ENCODE measurements around the gene TACC2.

- no peak for TF ChIP-seq POLR2A (IDR thresholded peaks at IDR 0.05)
- no peak for TF ChIP-seq CTCF (IDR thresholded peaks at IDR 0.05)
These were observed 198.2 kb downstream of the TACC2 start for GRCh38 chr10:122186816-122187810.

Data from lower leg skin (tissue), 3 donors.